Measurements from ENCODE around the gene TTC39B.

The TTC39B gene

DNA sequence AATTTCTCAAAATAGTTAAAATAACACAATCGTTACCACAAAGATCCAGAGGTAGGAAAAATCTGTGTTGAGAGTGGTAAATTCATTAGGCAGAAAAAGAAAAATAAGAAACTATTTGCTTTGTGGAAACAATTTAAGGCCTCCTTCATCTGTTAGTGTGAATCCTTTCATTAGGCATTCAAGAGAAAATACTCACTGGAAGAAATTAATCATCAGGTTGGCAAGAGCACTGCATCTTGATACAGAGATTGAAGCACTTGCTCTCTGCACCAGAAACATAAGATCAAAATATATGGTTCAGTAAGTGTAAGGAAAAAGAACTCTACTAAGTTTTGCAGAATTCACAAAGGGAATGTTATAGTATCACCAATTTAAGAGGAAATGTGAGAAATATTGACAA, 44.4 kb downstream of the TTC39B start:
- H3K4me3 Mint-ChIP-seq: no peak overlapping the region
- no peaks in the 10 kb centered on the region for H3K36me3 Mint-ChIP-seq (ENCODE audit: low read depth)
- H3K27me3 Mint-ChIP-seq (ENCODE audit: low read depth): no peaks in the 10 kb centered on the region
- TF ChIP-seq, protein P1, sequence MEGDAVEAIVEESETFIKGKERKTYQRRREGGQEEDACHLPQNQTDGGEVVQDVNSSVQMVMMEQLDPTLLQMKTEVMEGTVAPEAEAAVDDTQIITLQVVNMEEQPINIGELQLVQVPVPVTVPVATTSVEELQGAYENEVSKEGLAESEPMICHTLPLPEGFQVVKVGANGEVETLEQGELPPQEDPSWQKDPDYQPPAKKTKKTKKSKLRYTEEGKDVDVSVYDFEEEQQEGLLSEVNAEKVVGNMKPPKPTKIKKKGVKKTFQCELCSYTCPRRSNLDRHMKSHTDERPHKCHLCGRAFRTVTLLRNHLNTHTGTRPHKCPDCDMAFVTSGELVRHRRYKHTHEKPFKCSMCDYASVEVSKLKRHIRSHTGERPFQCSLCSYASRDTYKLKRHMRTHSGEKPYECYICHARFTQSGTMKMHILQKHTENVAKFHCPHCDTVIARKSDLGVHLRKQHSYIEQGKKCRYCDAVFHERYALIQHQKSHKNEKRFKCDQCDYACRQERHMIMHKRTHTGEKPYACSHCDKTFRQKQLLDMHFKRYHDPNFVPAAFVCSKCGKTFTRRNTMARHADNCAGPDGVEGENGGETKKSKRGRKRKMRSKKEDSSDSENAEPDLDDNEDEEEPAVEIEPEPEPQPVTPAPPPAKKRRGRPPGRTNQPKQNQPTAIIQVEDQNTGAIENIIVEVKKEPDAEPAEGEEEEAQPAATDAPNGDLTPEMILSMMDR (IDR thresholded peaks at IDR 0.05; ENCODE audit: unreplicated experiment in 3 of 3): no peak
- H3K4me1 Mint-ChIP-seq: peaks cover 15% of the 10 kb centered on the region
- H3K27ac Mint-ChIP-seq: peak overlapping the region; percentile 44 to 72 (median 69)
- no peaks in the 10 kb centered on the region for H3K9me3 Mint-ChIP-seq

DNA sequence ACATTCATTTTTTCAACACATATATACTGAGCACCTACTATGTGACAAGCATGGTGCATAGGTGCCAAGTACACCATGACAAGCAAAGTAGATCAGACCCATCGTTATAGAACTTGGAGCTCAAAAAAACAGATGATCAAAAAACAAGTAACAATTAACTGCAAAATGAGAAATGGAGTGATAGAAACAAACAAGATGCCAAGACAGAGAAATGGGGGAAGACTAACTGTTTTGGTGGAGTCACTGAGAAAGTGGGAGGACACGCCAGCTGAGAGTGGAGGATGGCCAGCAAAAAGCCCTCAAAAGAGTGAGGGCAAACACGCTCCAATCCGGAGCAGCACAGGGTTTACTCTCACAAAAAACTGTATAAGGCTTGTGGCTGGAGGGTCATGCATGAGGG, 50.6 kb downstream of the TTC39B start:
- no peak overlapping the region for H3K4me3 Mint-ChIP-seq
- no peaks in the 10 kb centered on the region for H3K36me3 Mint-ChIP-seq (ENCODE audit: low read depth)
- no peak overlapping the region for H3K27ac Mint-ChIP-seq
- H3K9me3 Mint-ChIP-seq: no peaks in the 10 kb centered on the region
- H3K27me3 Mint-ChIP-seq (ENCODE audit: low read depth): no peaks in the 10 kb centered on the region
- H3K4me1 Mint-ChIP-seq: peaks cover 10% of the 10 kb centered on the region
- TF ChIP-seq, protein P1 (IDR thresholded peaks at IDR 0.05; ENCODE audit: unreplicated experiment in 3 of 3): no peak

DNA sequence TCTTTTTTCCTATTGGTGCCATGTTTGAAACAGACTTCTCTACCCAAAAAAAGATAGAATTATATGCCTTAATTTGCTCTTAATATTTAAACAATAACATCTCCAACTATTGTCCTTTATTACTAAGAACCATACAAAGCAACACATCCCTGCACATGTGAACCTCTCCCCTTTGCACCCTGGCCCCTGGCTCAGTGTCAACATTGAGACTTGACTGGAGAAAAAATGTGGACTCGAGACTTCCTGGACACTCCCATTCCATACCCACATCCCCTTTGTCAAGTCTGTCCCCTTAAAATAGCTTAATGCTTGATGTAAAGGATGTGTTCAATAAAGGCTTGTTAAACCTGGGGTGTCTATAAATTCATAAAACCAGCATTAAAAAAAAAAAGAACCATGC, 53.2 kb downstream of the TTC39B start:
- Mint-ChIP-seq H3K27me3 (ENCODE audit: low read depth) (no peaks in the 10 kb centered on the region), H3K4me3 (no peak overlapping the region), H3K4me1 (peaks cover 12% of the 10 kb centered on the region), H3K9me3 (no peaks in the 10 kb centered on the region), H3K27ac (no peak overlapping the region), H3K36me3 (ENCODE audit: low read depth) (no peaks in the 10 kb centered on the region)
- TF ChIP-seq, protein P1 (IDR thresholded peaks at IDR 0.05; ENCODE audit: unreplicated experiment in 3 of 3): no peak

DNA sequence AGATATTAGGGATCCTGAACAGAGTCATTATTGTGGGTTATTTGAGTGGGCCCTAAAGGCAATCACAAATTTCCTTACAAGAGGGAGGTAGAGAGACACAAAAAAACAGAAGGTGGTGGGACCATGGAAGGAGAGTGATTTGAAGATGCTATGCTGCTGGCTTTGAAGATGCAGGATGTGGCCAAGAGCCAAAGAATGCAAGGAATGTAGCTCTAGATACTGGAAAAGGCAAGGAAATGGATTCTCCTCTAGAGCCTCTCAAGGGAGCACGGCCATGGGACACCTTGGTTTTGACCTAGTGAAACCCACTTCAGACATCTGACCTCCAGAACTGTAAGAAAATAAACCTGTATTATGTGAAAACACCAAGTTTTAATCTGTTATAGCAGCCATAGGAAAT, 53.8 kb downstream of the TTC39B start:
- H3K4me3 Mint-ChIP-seq: no peak overlapping the region
- H3K36me3 Mint-ChIP-seq (ENCODE audit: low read depth): no peaks in the 10 kb centered on the region
- no peaks in the 10 kb centered on the region for H3K27me3 Mint-ChIP-seq (ENCODE audit: low read depth)

DNA sequence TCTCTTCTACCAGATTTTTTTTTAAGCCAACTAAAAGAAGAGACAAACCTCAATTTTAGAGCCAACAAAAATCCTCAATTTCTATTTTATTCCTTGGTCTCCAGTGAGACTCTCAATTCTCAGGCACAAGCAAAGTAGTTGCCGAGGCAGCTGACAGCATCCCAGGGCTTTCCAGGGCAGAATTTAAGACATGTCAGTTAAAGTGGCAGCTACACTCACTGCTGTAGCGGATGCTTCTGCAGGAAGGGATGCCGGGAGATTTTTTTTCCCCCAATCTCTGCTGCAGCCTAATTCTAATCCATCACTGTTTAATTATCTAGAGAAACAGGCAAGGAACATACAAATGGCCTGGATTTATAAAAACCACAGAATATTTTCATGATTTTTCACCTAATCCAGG, 57.0 kb downstream of the TTC39B start:
- no peak overlapping the region for H3K4me3 Mint-ChIP-seq
- no peaks in the 10 kb centered on the region for H3K36me3 Mint-ChIP-seq (ENCODE audit: low read depth)
- H3K27me3 Mint-ChIP-seq (ENCODE audit: low read depth): no peaks in the 10 kb centered on the region
- peaks cover 18% of the 10 kb centered on the region for H3K4me1 Mint-ChIP-seq
- TF ChIP-seq, protein P1 (IDR thresholded peaks at IDR 0.05; ENCODE audit: unreplicated experiment in 3 of 3): no peak
- H3K9me3 Mint-ChIP-seq: no peaks in the 10 kb centered on the region
- peak overlapping the region in 1 of 3 experiments; percentile 41 for H3K27ac Mint-ChIP-seq

More for the DNA sequence above, 53.8 kb downstream of the TTC39B start:
- TF ChIP-seq, protein P1 (IDR thresholded peaks at IDR 0.05; ENCODE audit: unreplicated experiment in 3 of 3): no peak
- peaks cover 14% of the 10 kb centered on the region for H3K4me1 Mint-ChIP-seq
- H3K27ac Mint-ChIP-seq: no peak overlapping the region
- H3K9me3 Mint-ChIP-seq: no peaks in the 10 kb centered on the region

DNA sequence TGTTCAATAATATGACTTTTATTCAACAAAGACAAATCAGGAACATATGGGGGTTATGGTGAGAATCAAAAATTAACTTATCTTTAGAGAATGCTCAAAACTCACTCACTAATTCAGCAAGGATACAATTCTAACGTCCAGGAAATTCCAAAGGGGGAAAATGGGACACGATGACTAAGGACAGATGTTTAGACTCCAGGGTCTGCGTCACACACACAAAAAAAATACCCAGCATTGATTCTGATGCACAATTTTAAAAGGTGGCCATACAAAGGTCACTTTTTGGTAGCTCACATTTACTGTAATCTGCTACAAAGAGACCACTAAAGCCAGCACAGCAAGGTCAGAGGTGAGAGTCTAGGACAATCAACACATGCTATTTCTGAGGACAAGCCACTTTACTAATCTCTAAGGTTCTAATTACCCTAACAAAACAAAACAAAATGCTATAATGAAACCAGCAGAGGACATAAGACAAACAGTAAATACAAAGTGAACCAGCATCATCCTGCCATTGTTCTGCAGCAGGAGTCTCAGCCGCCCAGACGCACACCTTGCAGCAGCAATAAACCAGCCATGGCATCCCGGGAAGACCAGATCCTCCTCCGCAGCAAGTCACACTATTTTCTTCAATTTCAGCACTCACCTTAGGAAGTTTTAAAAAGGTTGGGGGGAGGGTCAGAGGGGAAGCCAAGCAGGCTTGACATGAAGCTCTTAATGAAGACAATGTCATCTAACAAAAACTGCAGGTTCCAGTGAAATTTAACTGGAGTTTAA, 57.8 kb downstream of the TTC39B start:
- Mint-ChIP-seq H3K4me3 (no peak overlapping the region), H3K27ac (peak overlapping the region in 2 of 3 experiments; percentile 16 to 41), H3K4me1 (peaks cover 25% of the 10 kb centered on the region), H3K36me3 (ENCODE audit: low read depth) (no peaks in the 10 kb centered on the region), H3K9me3 (no peaks in the 10 kb centered on the region), H3K27me3 (ENCODE audit: low read depth) (no peaks in the 10 kb centered on the region)
- TF ChIP-seq, protein P1 (IDR thresholded peaks at IDR 0.05; ENCODE audit: unreplicated experiment in 3 of 3): no peak

All from nephron (organoid).